ENCODE measurements around the gene GRAP.

Gene GRAP

DNA sequence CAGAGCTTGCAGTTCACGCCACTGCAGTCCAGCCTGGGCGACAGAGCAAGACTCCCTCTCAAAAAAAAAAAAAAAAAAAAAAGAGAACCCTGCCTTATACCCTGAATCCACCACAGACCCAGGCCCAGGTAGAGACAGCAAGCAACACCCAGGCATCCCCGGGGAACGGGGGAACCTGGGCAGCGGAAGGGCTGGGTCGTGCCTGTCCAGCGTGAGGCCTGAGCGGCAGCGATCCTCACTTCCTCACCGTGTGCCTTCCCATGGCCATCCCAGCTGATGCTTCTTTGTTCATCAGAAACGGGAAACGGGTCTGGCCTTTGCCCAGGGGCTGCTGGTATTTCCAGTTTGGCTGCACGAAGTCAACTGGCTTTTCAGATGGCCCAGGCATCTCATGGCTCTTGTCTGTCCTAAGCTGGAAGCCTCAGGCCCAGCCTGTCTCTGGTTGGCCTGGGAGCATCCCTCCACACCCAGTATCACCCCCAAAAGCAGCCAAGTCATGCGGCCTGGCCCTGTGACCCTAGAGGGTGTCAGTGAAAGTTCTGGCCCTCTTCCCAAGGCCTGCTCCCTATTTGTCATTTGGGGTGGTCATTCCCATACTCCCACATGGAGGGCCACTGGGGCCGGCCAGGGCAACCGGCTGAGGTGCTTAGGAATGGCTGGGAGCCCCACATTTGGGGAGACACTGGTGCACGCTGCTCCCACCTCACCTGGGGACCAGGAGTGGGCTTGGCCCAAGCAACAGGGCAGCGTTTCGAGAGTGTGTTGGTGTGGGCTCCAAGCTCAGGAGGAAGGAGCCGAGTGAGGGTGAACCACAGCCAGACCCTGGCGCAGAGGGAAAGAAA, 62.3 kb downstream of the GRAP start:
- DNase-seq (ENCODE audit: low read depth in 2 of 2), result no peak

DNA sequence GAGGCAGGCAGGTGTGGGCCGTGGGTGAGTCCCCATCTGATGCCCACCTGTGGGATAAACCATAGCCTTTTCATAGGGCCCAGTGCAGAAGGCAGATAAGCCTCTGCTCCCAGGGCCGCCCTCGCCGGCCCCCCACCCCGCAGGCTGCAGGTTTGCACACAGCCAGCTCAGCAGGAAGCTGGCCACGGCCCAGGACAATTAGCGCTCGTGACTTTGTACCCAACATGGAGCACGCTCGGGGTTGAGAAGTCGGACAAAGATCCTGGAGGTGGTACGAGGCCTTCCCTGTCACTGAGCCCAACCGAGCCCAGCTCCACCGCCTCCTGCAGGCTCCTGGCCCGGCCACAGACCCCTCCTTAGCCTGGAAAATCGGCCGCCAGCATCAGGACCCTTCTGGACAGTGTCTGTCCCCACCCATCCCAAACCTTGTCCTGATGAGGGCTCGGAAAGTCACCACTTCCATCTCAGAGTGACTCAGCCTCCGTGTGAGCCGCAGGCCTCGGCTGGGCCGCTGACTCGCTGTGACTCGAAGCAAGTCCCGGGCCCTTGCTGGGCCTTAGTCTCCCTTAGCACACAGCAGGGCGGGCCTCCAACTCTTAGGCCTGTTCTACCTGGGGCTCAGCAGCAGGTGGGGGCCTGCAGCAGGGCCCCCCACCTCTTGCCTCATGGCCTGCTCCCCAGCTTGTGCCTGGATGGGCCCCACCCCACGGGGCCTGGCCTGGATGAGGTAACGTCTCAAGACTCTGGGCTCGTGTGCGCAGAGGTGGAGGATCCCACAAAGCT, 64.9 kb downstream of the GRAP start:
- DNase-seq (ENCODE audit: low read depth in 2 of 2), result no peak

DNA sequence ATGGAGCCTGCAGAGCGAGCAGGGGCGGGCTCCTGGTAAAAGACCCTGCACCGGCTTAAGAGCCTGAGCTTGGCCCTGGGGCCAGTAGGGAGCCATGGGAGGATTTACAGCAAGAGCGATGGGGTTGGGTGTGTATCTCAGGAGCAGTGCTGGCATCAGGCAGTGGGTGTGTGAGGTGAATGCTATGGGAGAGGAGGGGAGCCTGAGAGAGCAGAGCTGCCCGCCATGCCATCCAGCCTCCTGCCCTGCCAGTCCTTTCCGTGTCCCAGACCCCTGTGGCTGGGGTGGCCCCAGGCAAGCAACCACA, 65.5 kb downstream of the GRAP start:
- DNase-seq (ENCODE audit: low read depth in 2 of 2), result no peak

DNA sequence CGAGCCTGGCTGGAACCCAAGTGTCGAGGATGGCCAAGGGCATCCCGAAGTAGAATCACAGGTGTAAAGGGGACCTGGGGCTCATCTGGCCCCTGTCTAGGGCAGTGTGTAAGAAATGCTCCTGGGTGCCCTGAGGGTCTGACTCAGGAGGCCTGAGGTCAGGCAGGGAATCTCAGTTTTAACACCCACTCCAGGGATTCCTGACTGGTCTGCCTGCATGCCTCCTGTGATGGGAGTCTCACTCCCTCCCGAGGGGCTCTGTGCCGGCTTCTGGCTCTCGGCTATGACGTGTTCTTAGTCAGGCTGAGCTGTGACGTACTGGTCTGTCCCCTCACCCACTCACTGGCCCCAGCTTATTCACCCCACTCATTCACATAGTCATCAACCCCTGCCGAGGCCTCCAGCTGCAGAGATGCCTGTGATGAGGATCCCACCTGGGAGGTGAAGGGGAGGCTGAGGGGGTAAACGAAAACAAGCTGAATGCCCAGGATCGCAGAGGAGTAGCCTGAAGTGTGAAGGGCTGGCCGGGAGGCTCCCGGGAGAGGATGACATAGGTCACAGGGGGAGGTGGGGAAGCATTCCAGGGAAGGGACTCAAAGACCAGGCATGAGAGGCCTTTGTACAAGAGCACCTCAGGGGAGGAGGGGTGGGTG, 65.9 kb downstream of the GRAP start:
- DNase-seq (ENCODE audit: low read depth in 2 of 2), result no peak

DNA sequence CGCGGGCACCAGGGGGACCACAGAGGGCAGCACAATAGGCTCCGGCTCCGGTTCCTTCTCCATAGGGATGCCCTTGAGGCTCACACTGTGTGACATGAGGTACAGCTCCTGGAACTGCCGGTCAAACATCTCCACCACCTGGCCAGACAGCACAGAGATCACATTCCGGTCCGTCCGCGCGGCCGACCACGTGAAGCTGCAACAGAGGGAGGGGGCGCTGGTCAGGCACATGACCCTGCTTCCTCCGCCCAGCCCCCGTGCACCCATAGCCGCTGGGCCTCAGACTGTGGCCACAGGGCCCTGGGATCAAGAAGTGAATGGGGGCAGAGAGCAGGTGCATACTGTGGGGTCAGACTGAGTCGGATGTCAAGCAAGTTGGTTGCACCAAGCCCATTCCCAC, 68.1 kb downstream of the GRAP start:
- DNase-seq (ENCODE audit: low read depth in 2 of 2), result no peak

DNA sequence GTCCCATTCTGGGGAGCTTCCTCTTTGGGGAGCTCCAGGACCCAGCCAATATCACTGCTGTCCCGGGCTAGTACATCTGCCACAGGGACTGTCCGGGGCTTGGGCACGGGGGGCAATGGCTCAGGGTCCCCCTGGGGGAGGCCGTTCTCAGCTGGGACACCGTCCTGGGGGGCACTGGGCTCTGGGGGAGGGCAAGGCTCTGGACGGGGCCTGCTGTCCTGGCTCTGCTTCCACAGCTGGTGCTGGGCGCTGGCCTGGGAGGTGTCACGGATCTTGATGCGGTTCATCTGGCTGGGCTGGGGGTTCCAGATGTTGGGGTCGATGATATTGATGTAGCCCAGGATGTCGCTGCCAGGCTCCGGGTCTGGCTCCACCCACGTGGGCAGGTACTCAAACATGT, 68.7 kb downstream of the GRAP start:
- DNase-seq (ENCODE audit: low read depth in 2 of 2), result no peak

DNA sequence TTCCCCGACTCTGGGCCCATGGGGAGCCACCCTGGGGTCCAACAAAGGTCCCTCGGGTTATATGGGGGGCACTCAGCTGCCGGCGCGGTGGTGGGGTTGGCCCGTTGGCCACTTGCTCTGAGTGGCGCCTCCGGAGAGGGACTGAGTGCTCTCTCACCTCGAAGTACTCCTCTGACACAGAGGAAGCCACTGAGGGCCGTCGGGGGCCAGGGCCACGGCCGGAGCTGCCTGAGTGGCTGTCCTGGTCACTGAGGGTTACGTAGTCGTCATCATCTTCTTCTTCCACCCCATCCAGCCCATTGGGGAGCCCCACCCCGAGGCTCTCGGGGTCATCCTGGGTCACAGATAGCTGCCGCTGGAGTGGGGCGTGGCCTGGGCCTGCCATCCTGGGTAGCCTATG, 69.1 kb downstream of the GRAP start:
- no peak for DNase-seq (ENCODE audit: low read depth in 2 of 2)

DNA sequence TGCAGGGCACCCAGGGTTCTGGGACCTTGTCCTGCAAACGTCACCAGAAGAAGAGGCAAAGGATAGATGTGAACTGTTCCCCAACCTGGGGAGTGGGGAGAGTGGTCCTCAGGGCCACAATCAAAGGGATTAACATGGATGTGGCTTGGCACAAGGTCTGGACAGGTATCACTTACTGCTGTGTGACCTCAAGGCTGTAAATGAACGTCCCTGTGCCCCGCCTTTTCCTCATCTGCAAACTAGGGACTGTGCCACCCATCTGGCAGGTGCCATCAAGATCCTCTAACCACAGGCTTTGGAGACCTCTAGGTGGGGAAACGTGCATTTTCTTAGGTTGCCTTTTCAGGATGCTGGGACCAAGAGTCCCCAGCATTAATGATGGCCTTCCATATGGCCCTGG, 69.7 kb downstream of the GRAP start:
- no peak for DNase-seq (ENCODE audit: low read depth in 2 of 2)

DNA sequence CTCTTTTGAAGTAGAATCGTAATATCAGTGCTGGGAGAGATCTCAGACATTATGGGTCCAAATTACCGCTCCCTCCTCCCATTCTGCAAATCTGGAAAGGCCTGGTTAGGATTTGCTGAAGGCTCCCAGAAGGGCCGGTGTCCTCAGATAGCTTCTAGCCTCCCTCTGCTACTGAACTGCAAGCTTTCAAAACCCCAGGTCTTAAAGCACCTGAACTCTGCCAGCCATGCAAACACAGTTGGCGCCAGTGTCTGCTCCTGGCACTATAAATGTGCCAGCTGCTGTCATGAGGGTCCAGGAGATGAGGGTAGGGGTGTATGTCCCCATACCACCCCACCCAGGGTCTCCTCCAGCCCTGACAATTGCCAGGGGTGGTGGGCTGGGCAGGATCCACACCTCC, 70.6 kb downstream of the GRAP start:
- DNase-seq (ENCODE audit: low read depth in 2 of 2), result no peak

DNA sequence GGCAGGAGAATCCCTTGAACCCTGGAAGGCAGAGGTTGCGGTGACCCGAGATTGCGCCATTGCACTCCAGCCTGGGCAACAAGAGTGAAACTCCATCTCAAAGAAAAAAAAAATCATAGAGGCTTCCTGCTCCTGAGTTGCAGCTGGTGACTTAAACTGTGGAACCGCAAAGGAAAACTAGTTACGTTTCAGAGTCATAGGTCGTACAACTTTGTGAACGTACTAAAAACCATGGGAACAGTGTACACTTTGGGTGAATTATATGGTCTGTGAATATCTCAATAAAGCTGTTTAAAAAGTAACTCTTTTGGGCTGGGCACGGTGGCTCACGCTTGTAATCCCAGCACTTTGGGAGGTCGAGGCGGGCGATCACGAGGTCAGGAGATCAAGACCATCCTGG, 71.2 kb downstream of the GRAP start:
- DNase-seq (ENCODE audit: low read depth in 2 of 2), result no peak

DNA sequence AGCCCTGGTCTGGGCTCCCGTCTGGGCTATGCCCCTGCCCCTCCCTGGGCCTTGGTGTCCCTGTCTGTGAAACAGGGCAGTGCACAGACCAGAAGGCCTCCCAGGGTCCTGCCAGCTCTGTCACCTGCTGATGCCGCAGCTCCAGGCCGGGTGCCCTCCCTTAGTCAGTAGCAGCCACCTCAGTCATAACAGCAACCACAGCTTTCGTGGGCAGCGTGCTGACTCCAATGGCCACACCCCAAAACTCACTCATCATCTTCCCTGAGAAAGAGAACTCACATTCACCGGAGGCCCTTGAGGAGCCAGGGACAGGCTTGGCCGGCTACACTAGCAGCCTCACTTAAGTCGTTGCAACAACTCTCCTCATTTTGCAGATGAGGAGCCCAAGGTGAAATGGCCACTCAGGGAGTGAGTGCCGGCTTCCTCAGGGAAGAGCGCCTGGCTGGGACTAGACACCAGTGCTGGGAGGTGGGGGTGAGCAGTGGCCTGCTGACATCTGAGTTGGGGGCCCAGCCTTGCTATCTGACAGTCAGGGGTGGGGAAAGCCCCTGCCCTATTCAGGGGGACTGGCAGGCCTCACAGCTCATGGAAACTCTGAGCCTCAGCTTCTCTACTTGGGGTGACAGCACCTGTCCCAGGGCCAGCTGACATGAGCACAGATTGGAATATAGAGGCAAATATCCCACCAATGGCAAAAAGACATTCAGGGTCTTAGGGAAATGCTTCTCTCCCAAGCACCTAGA, 72.2 kb downstream of the GRAP start:
- no peak for DNase-seq (ENCODE audit: low read depth in 2 of 2)

DNA sequence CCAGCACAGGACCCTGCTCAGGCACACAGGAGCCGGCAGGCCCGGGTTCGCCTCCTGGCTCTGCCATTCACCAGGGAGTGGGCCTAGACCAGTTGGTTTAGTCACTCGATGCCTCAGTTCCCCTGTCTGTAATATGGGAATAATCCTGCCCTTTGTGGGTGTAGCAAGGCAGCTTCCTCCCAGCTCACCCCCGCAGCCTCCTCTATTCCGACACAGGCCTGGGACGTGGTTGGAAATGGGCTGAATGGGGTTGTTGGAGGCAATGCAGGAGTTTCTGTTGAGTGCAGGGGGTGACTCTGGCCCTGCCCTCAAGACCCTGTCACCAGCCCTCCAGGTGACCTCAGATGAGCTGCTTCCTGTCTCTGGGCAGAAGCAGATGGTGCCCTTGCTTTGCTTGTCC, 75.0 kb downstream of the GRAP start:
- no peak for DNase-seq (ENCODE audit: low read depth in 2 of 2)
